Ovary (tissue), 3 donors: ENCODE data around the gene SDHAF1.

Source experiments
- CTCF ChIP-seq, 3 donors: fragments of 450-650 bp in 2 of 3; fragments of 200-600 bp in 1 of 3; IDR thresholded peaks; one replicate each; pipeline versions ENCODE4 v1.5.1 to v1.8.0; 2016 to 2022; ENCODE audit warnings: antibody characterized with exemption in 3 of 3, mild to moderate bottlenecking in 1 of 3
- POLR2A ChIP-seq: fragments of 450-650 bp; IDR thresholded peaks from one replicate; pipeline ENCODE4 v1.6.1; 2017; ENCODE audit warnings: antibody characterized with exemption, mild to moderate bottlenecking, moderate library complexity
- donor health status: DM: no; HTN: no; CAD: no.

DNA sequence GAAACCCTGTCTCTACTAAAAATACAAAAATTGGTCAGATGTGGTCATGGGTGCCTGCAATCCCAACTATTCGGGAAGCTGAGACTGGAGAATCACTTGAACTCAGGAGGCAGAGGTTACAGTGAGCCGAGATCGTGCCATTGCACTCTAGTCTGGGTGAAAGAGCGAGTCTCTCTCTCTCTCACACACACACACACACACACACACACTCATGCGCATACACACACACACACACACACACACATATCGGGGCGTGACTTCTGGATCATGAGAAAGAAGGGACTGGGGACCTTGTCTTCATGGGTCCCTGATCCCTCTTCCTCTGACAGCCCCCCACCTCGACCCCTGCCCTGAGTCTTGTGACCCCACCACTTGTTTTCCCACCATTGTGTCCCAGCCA lies 11.8 kb upstream of the SDHAF1 start:
- TF ChIP-seq CTCF (IDR thresholded peaks at IDR 0.05) (no peak), POLR2A (no peak)
